Stimulated activated naive CD4-positive, alpha-beta T cell treated with Interleukin-2 at 50 U/mL for 16 hours (primary cell): ENCODE results near the gene PRPH.
"Not testable (repeated sequence)": the region's sequence is repeated elsewhere in the genome, so short reads cannot be mapped to it uniquely, and the experiment has no call there.

Experiments
- DNase-seq: peaks from one replicate; lab custom pipeline; 2025; lab: John Stamatoyannopoulos, UW

The PRPH gene

DNA sequence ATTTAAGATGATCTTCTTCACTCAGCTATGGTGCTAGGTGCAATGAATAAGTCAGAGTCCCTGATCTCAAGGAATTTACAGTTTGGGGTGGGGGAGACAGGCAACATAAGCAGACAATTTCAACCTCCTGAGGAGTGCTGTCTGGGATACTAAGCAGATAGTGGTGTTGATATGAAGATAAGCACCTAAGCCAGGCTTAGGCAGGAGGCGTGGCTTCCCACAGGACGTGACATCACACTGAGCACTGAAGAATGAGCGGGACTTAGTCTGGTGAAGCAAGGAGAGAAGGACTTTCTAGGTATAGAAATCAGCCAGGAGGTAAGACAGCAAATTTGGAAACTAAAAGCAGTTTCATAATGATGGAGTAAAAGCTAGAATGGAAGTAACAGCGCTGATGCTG, 6.8 kb downstream of the PRPH start:
- DNase-seq = peak; percentile 2

DNA sequence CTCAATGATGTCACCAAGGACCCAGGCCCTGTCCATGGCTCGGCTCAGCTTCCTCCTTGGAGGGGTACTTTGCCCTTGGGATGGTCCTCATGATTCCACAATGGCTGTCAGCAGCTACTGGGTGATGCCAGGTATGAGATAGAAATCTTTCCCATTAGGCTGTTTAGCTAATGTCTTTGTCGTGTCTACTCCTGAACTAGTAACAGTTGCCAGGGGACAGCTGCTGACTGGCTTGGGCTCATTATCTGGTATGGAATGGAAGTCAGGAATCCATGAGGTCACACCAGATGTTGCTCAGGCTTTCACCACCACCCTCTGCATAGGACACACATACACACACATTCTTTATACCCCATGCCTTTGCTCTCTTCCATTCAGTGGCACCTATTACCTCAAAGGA, 9.2 kb downstream of the PRPH start:
- DNase-seq = no peak

DNA sequence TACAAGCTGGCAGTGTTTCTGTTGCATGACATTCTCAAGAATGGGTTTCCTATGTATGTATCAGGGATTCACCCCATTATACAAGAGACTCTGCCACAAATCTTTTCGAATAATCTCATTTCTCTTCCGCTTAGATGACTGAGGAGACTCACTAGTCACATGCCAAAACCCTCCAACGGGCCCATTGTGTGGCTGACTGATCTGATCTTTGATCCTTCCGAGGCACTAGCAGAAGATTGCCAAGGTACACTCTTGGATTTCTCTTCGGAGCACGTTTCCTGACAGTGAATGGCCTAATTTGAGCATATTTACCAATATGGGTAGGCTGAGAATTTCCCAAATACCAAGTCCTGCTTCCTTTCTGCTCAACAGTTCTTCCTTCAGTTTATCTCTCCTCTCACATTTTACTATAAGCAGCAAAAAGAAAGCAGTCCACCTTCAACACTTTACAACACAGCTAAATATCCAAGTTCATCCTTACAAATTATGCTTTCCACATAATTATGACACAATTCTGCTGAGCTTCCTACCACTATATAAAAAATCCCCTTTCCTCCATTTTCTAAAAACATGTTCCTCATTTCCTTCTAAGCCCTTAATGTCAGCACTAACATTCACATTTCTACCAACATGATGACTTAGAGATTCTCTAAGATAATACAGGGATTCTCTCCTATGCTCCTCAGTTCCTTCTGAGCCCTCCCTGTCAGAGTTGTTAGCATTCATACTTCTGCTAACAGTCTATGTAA, 11.0 kb downstream of the PRPH start:
- DNase-seq = no peak

DNA sequence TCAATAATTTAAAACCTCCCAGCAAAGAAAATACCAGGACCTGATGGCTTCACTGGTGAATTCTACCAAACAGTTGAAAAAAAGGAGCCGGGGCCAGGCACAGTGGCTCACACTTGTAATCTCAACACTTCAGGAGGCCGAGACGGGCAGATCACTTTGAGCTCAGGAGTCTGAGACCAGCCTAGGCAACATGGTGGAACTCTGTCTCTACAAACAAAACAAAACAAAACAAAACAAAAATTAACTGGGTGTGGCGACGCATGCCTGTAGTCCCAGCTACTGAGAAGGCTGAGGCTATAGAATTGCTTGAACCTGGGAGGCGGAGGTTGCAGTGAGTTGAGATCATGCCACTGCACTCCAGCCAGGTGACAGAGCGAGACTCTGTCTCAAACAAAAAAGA, 14.4 kb downstream of the PRPH start:
- no peak for DNase-seq

DNA sequence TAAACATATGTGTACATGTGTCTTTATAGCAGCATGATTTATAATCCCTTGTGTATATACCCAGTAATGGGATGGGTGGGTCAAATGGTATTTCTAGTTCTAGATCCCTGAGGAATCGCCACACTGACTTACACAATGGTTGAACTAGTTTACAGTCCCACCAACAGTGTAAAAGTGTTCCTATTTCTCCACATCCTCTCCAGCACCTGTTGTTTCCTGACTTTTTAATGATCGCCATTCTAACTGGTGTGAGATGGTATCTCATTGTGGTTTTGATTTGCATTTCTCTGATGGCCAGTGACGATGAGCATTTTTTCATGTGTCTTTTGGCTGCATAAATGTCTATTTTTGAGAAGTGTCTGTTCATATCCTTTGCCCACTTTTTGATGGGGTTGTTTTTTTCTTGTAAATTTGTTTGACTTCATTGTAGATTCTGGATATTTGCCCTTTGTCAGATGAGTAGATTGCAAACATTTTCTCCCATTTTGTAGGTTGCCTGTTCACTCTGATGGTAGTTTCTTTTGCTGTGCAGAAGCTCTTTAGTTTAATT, 15.6 kb downstream of the PRPH start:
- DNase-seq = not testable (repeated sequence)

DNA sequence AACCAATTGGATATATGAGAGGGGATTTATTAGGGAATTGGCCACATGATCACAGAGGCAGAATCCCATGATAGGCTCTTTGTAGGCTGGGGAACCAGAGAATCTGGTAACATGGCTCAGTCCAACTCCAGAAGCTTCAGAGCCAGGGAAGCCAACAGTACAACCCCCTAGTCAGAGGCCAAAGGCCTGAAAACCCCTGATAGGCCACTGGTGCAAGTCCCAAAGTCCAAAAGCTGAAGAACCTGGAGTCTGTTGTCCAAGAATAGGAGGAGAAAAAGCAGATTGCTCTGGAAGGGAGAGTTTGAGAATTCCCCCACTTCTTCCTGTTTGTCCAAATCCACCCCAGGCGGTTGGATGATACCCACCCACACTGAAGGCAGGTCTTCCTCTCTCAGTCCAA, 19.9 kb downstream of the PRPH start:
- no peak for DNase-seq

DNA sequence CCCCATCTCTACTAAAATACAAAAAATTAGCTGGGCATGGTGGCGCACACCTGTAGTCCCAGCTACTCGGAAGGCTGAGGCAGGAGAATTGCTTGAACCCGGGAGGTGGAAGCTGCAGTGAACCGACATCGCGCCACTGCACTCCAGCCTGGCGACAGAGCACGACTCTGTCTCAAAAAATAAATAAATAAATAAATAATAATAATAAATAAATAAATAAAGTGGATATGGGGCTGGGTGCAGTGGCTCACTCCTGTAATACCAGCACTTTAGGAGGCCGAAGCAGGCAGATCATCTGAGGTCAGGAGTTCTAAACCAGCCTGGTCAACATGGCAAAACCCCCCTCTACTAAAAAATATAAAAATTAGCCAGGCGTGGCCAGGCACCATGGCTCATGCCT, 22.2 kb downstream of the PRPH start:
- not testable (repeated sequence) for DNase-seq

DNA sequence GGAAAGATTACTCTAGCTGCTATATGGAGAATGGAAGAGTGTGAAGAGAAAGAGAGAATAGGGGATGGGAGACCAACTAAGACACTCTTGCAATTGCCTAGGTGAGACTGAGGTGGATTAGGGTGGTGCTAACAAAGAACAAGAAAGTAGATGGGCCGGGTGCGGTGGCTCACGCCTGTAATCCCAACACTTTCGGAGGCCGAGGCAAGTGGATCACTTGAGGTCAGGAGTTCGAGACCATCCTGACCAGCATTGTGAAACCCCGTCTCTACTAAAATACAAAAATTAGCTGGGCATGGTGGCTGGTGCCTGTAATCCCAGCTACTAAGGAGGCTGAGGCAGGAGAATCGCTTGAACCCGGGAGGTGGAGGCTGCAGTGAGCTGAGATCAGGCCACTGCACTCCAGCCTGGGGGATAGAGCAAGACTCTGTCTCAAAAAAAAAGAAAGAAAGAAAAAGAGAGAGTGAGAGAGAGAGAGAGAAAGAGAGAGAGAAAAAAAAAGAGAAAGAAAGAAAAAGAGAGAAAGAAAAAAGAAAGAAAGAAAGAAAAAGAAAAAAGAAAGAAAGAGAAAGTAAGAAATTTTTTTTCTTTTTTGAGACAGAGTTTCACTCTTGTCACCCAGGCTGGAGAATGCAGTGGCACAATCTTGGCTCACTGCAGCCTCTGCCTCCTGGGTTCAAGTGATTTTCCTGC, 25.6 kb downstream of the PRPH start:
- not testable (repeated sequence) for DNase-seq

DNA sequence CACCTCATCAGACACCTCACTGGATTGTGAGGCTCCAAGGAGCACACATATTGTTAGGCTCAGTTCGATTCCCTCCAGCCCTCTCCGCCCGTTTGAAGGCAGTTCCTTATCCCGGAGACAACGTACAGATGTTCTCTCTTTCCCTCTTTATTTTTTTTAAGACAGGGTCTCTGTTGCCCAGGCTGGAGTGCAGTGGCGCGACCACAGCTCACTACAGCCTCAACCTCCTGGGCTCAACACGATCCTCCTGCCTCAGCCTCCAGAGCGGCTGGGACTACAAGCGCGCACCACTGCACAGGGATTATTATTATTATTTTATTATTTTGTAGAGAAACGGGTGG, 27.4 kb downstream of the PRPH start:
- DNase-seq = no peak

DNA sequence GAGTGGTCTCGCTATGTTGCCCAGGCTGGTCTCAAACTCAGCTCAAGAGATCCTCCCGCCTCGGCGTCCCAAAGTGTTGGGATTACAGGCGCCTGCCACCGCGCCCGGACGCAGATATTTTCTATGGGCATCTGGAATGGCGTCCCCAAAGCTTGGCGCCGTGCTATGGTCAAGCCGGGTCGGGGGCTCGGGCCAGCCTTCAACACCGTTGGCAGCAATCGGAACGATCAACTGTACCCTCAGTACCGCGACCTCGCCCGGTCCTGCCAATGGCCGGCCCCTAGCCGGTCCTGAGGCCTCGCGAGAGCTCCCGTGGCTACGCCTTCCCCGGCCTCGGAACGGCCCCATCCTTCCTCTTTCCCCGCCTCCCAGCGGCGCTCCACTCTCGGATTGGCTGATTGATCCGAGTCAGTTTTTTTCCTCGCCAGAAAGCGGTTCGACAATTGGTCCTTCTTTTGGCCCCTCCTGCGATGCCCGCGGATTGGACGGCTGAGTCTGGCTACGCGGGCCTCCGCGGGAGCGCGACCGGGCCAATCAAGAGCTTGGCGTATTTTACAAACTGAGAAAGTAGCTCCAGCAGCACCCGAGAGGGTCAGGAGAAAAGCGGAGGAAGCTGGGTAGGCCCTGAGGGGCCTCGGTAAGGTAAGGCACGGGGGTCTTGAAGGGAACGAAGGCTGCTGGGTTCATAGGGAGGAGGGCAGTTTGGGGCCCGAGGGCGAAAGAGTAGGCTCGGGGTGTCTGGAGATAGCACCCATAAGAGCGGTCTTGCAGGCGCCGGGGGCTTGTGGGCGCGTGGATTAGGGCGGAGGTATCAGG, 28.0 kb downstream of the PRPH start, which contains the start of gene TROAP:
Gene TROAP, plus strand, starts transcription at position 548 of the 816 bp plus-strand sequence. CDS start 354 bp downstream, outside the sequence.
- DNase-seq = peak; percentile 96

DNA sequence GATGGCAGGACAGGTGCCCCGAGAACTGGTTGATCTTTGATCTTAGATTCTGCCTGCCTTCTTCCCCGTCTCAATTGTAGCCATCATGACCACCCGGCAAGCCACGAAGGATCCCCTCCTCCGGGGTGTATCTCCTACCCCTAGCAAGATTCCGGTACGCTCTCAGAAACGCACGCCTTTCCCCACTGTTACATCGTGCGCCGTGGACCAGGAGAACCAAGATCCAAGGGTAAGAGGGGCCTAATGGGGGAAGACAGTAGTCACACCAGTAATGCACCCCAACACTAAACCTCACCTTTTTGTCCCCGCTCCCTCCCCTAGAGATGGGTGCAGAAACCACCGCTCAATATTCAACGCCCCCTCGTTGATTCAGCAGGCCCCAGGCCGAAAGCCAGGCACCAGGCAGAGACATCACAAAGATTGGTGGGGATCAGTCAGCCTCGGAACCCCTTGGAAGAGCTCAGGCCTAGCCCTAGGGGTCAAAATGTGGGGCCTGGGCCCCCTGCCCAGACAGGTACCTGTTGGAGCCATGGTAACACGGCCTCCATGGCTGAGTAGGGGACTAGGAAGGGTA, 28.7 kb downstream of the PRPH start:
- DNase-seq = no peak

DNA sequence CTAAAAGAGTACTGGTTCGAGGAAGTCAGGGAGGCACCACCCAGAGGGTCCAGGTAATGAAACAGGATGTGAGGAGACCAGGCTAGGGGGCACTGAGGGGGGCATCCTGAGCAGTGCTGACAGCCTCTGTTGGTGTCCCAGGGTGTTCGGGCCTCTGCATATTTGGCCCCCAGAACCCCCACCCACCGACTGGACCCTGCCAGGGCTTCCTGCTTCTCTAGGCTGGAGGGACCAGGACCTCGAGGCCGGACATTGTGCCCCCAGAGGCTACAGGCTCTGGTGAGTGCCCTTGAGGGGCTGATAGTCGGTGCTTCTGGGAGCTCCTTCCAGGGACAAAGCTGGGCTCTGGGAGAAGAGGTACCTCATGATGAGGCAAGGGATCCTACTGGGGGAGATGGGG, 30.7 kb downstream of the PRPH start:
- no peak for DNase-seq

DNA sequence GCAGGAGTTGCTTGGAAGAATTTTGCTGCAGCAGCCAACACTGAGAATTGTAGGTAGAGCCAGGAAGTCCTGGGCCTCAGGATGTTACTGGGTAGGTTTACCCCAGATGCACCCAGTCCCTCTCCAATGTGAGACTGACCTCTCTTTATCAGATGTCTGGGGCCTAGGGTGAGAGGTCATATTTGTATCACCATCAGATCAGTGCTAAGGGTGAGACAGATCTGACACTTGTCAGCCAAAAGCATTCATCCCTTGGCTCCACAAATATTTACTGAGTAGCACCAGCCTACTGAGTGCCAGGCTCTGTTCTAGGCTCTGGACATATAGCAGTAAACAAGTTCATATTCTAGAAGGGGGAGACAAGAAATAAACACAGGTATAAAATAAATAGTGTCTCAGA, 32.4 kb downstream of the PRPH start:
- no peak for DNase-seq

DNA sequence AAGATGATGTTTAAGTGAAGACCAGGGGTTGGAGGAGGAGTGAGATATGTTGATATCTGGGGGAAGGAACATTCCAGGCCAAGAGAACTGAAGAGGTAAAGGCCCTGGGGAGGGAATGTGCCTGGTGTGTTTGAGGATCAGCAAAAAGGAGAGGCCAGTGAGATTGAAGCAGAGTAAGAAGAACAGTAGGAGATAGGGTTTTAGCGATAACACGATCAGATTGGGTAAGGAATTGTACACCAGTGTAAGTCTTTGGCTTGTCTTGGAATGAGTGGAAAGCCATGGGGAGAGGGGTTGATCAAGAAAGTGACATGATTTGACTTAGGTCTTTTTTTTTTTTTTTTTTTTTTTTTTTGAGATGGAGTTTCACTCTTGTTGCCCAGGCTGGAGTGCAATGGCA, 32.9 kb downstream of the PRPH start:
- DNase-seq = no peak

DNA sequence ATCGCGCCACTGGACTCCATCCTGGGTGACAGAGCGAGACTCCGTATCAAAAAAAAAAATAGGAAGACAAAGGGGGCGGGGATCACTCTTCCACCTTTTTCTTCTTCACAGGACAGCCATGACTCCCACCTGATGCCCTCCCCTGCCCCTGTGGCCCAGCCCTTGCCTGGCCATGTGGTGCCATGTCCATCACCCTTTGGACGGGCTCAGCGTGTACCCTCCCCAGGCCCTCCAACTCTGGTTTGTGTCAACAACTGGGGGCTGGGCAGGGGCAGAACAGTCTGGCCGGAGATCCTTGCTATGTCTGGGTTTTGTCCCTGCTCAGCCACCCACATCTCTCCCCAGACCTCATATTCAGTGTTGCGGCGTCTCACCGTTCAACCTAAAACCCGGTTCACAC, 33.9 kb downstream of the PRPH start:
- no peak for DNase-seq

DNA sequence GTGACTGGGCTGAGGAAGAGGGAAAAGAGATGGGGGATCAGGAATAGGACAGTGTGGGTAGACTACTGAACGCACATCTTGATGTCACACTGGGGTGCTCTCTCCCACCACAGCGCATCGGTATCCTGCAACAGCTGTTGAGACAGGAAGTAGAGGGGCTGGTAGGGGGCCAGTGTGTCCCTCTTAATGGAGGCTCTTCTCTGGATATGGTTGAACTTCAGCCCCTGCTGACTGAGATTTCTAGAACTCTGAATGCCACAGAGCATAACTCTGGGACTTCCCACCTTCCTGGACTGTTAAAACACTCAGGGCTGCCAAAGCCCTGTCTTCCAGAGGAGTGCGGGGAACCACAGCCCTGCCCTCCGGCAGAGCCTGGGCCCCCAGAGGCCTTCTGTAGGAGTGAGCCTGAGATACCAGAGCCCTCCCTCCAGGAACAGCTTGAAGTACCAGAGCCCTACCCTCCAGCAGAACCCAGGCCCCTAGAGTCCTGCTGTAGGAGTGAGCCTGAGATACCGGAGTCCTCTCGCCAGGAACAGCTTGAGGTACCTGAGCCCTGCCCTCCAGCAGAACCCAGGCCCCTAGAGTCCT, 35.2 kb downstream of the PRPH start:
- no peak for DNase-seq

DNA sequence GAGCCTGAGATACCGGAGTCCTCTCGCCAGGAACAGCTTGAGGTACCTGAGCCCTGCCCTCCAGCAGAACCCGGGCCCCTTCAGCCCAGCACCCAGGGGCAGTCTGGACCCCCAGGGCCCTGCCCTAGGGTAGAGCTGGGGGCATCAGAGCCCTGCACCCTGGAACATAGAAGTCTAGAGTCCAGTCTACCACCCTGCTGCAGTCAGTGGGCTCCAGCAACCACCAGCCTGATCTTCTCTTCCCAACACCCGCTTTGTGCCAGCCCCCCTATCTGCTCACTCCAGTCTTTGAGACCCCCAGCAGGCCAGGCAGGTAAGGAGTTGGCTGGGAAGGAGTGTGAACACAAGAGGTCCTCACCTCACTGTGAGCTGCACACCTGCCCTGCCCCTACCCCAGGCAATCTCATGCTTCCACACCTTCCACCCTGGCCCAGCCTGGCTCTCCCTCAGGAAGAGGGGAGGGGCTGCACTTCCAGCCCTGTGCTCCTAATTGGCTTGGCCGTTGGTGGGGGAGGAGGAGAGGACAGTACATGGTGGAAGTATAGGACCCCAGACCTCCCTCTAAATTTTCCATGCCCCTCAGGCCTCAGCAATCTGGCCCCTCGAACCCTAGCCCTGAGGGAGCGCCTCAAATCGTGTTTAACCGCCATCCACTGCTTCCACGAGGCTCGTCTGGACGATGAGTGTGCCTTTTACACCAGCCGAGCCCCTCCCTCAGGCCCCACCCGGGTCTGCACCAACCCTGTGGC, 35.9 kb downstream of the PRPH start:
- DNase-seq = no peak

DNA sequence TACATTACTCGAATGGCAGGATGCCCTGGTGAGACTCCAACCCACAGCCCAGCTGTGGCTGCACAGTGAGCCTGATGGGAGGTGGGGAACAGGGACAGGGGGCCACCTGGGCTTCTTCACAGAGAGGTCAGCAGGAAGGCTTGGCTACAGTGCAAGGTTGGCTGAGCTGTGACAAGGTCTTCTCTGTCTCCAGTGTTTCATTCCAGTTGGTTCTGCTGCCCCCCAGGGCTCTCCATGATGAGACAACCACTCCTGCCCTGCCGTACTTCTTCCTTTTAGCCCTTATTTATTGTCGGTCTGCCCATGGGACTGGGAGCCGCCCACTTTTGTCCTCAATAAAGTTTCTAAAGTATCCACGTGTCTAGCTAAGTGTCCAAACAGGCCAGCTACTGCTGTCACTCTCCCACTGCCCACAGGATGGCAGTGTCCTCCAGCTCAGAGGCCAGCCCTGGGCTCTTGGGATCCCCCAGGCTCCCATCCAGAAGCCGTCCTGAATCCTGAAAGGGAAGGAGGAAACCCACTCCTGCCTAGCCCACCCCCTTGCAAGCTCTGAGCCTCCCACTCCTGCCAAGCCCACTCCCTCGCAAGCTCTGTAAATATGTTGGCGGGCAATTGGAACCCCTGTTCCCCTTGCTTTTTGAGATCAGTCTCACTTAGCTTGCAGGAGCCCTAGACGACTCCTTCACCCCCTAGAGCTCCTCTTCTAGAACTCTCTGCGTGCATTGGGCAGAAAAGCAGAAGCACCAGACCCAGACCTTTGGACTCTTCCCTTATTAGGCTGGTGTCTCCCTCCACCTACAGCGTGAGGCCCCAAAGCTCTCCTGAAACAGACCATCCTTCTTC, 36.7 kb downstream of the PRPH start:
- DNase-seq = no peak

DNA sequence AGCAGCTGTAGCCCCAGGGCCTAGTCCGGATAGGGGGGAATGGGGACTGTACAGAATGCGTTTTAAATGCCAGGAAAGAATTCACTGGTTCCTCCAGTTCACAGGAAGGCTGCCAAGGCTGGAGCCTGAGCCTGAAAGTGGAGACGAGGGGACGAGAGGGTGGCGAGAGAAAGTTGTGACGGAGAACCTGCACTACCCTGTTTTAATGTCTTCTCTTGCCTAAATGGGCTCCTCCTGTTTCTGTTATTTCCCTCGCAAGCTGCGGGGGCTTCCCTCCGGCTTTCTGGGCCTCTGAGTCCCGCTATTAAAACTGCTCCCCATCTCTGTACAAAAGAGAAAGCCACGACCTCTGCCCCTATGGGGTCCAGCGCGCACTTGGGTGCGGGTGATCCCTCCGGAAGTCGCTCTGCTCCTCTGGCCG, 37.5 kb downstream of the PRPH start:
- DNase-seq = no peak

DNA sequence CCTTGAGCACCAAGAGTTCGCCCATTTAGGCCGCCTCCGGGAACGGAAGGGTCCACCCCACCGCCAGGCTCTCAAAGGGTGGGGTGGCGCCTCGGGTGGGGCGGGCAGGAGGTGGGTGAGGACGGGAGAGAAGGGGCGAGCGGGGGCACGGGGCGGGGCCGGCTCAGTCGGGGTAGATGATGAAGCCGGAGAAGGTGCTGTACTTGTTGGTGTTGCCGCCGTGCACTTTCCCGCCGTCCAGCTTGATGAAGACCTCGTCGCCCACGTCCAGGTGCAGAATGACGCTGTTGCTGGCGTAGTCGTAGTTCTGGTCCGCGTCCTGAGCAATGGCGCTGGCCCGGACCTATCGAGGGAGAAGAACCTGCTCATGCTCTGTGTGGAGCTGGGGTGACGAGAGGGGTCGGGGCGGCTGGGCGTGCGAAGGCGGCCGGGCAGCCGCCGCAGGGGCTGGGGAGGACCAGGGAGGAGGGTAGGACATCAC, 38.0 kb downstream of the PRPH start:
- no peak for DNase-seq
